Gastroesophageal sphincter (tissue), 3 donors: ENCODE data around the gene SPOCD1.
"Not testable (repeated sequence)": the region's sequence is repeated elsewhere in the genome, so short reads cannot be mapped to it uniquely, and the experiment has no call there.

Experiments used
- EP300 ChIP-seq: sonication (generic); formaldehyde crosslinking; IDR thresholded peaks from one replicate; pipeline ENCODE4 v1.6.1; 2017; ENCODE audit warnings: antibody characterized with exemption, mild to moderate bottlenecking
- POLR2A ChIP-seq, 2 donors: fragments of 450-650 bp; IDR thresholded peaks; one replicate each; pipeline ENCODE4 v1.6.1; 2017; ENCODE audit warnings: antibody characterized with exemption in 2 of 2, mild to moderate bottlenecking in 2 of 2, moderate library complexity in 1 of 2
- TF ChIP-seq, protein P1 (sequence below), 4 experiments: fragments of 200-600 bp in 2 of 4; fragments of 450-650 bp in 2 of 4; sonication (generic) in 1 of 4; IDR thresholded peaks; one replicate each; pipeline ENCODE4 v1.5.1; 2017 to 2019; ENCODE audit warnings: antibody characterized with exemption in 4 of 4, mild to moderate bottlenecking in 2 of 4, moderate library complexity in 2 of 4

- TF ChIP-seq, protein P1, sequence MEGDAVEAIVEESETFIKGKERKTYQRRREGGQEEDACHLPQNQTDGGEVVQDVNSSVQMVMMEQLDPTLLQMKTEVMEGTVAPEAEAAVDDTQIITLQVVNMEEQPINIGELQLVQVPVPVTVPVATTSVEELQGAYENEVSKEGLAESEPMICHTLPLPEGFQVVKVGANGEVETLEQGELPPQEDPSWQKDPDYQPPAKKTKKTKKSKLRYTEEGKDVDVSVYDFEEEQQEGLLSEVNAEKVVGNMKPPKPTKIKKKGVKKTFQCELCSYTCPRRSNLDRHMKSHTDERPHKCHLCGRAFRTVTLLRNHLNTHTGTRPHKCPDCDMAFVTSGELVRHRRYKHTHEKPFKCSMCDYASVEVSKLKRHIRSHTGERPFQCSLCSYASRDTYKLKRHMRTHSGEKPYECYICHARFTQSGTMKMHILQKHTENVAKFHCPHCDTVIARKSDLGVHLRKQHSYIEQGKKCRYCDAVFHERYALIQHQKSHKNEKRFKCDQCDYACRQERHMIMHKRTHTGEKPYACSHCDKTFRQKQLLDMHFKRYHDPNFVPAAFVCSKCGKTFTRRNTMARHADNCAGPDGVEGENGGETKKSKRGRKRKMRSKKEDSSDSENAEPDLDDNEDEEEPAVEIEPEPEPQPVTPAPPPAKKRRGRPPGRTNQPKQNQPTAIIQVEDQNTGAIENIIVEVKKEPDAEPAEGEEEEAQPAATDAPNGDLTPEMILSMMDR (IDR thresholded peaks at IDR 0.05): not testable (repeated sequence)
- not testable (repeated sequence) for TF ChIP-seq POLR2A (IDR thresholded peaks at IDR 0.05); EP300
These were observed 679 bp upstream of the SPOCD1 start for GRCh38 chr1:31816501-31816900.
